DMS53 treated with DMSO at 0.1 percent for 48 hours (cell line): ENCODE results near the gene FCGR3A.
"Not testable (repeated sequence)": the region's sequence is repeated elsewhere in the genome, so short reads cannot be mapped to it uniquely, and the experiment has no call there.

ENCODE experiments used
- DNase-seq: peaks from one replicate; lab custom pipeline; 2025; ENCODE audit not compliant: unreplicated experiment; lab: John Stamatoyannopoulos, UW

The FCGR3A gene

DNA sequence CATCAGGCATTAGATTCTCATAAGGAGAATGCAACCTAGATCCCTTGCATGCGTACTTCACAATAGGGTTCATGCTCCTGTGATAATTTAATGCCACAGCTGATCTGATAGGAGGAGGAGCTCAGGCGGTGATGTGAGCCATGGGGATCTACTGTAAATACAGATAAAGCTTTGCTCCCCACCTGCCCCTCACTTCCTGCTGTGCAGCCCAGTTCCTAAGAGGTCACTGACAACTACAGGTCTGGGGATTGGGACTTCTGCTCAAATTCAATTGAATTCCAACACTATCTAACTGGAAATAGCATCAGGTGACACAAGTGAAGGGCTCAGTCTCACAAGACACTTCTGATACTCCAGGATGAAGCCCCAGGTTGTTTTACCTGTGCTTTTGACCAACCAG is 7.4 kb upstream of the FCGR3A start:
- not testable (repeated sequence) for DNase-seq

DNA sequence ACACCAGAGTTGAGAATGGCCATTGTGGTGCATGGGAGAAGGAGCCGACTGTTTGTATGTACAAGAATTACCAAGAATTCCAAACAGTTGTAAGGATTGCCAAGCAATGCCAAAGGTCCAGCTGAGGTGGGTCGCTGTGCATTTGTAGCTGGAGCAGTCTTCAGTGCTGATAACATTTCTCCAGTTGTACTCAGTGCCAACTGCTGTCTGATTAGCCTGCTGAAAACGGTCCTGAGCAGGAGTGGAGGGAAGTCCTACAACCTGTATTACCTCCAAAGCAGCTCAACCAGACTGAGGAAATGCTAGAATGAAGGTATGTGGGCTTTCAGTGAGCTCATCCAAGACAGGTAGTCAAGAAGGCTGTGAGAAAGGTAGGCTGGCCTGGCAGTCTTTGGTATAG is 6.5 kb upstream of the FCGR3A start:
- not testable (repeated sequence) for DNase-seq

DNA sequence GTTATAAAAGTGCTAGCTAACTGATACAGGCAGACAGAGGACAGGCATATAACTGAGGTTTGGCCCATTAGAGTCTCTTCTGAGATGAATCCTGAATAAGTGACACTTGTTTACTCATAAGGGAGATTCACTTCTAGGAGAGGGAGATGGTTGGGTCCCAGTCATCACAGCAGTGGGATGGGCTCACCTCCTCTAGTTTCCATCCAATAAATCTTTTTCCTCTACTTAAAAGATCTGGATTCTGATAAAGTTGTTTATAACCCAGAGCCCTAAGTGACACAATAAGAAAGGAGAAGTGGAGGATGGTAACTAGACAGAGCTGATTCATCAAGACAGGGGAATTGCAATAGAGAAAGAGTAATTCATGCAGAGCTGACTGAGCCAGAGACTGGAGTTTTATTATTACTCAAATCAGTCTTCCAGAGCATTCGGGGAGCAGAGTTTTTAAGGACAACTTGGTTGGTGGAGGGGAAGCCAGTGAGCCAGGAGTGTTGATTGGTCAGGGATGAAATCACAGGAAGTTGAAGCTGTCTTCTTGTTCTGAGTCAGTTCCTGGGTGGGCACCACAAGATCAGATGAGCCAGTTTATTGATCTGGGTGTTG is 5.3 kb upstream of the FCGR3A start:
- DNase-seq: not testable (repeated sequence)

DNA sequence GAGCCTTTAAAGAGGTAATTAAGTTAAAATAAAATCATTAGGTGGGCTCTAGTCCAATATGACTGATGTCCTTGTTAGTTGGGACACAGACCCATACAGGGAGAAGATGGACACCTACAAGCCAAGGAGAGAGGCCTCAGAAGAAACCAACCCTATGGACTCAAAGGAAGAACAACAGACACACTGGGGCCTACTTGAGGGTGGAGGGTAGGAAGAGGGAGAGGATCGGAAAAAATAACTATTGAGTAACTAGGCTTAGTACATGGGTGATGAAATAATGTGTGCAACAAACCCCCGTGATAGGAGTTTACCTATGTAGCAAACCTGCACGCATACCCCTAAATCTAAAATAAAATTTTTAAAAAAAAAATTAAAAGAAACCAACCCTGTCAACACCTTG is 4.7 kb upstream of the FCGR3A start:
- not testable (repeated sequence) for DNase-seq

DNA sequence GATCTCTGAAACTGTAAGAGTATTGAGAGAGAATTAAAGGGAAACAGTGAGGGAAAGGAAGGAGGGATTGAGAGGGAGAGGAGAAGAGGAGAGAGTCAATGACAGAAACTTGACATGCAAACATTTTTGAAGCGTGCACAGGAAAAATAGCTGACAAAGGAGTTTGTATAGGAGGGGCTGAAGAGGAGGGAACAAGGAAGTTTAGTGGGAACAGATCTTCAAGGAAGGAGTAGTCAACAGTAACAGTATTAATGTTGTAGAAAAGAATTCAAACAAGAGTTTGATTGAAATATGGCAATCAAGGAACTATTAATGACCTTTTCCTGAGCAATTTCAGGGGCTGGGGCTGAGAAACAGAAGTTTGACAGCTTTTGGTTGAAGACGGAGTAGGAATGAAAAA is 4.0 kb upstream of the FCGR3A start:
- DNase-seq: not testable (repeated sequence)

DNA sequence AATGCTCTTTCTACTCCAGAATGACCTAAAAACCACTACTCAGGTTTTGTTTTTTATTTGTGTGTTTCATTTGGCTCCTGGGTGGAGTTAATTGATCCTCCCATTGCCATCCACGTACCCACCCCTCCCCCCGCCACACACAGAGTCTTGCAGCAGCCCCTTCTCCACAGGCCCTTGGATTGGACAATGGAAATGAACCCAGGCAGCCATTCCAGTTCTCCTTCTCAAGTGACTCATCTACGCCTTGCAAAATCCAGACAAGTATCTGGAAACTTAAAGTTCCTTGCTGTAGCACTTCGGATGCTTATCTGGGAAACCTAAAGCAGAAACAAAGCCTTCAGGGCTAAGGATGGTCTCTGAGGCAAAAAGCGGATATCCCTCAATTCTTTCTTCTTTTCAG is 1.3 kb upstream of the FCGR3A start:
- not testable (repeated sequence) for DNase-seq

DNA sequence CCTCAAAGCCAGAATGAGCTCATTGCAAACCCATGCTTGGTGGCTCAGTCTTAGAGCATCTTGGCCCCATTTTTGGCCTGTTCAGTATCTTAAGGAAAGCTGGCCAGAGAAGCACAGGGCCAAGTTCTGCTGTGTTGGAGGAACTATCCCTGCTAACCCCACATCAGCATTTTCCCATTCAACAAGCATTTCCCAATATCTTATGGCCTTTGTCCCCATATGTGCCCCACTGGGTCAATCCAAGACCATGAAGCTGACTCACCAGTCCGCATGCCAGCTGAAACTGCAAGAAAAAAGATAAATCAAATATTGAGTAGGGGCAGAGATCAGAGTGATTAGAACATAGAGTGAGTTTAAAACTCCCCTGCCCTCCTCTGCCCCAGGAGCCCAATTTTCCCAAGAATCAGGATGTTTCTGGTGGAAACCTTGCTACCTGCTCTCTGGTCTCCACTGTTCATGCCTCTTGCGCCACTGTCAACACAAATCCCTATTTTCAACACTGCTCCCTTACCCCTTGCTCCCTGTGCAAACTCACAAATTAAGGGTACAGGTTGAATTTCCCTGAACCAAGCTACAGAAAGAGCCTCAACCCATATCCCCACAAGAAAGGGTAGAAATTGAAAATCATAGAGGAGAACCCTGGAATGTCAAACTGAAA is 740 bp downstream of the FCGR3A start:
- DNase-seq: not testable (repeated sequence)

DNA sequence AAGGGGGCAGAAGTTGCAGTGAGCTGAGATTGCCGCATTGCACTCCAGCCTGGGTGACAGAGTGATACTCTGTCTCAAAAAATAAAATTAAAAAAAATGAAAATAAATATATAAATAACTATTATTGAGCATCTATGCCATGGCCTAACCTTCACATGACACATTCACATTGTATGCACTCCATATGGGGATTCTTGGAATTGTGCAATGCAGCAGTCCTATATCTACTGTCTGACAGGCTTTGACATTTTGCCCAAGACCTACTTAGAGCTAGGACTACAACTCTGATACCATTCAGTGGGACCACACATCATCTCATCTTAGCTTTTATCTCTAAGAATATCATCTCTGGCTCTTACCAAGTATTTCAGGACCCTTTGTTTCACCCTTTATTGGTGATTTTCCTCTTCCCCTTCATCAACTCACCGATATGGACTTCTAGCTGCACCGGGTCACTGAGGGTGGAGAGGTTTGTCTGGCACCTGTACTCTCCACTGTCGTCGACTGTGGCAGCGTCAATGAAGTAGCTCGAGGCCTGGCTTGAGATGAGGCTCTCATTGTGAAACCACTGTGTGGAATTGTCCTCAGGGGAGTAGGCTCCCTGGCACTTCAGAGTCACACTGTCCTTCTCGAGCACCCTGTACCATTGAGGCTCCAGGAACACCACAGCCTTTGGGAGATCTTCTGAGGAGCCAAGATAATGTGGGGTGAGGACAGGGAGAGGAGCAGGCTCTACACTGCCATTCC is 1.4 kb downstream of the FCGR3A start:
- not testable (repeated sequence) for DNase-seq

DNA sequence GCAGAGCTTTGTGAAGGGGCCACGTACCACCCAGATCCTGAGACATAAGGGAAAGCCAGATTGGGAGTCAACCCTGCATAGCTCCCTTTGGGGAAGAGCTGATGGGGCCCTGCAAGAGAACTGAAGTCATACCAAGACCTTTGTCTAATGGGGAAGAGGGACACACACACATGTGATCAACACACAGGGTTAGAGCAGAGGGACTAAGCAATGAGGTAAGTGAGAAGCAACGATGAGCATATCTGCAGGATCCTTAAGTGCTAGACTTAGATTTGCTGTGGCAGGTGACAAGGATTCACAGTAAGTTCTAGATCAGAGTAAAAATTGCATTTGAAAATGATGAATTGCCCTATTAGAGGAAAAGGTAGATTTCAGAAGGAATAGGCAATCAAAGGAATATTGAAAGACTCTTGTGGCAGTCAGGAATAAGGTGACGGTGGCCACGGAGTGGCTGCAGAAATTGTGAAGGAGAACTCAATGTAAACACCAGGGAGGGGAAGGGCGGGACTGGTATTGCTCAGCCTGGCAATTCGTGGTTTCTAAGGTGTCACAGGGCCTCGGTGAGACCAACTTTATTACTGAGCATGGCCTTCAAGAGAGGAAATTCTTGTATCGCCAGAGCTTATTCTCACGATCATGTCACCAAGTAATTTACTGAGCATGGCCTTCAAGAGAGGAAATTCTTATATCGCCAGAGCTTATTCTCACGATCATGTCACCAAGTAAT is 4.5 kb downstream of the FCGR3A start:
- DNase-seq: not testable (repeated sequence)

DNA sequence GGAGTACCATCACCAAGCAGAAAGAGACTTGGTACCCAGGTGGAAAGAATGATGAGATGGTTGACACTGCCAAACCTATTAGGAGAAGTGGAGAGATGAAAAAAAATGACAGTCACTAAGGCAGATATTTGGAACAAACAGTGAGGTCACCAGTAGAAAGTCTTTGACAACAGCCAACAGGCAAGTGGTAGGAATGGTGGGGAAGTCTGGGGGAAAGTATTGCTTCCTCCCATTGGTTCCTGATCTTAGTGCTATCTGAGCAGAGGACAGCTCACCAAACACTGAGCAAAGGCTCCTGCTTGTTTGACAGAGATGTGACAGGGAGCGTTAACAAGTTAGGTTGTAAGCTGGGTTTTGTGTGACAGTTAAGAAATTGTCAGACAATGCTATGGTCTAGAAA is 6.5 kb downstream of the FCGR3A start:
- not testable (repeated sequence) for DNase-seq

DNA sequence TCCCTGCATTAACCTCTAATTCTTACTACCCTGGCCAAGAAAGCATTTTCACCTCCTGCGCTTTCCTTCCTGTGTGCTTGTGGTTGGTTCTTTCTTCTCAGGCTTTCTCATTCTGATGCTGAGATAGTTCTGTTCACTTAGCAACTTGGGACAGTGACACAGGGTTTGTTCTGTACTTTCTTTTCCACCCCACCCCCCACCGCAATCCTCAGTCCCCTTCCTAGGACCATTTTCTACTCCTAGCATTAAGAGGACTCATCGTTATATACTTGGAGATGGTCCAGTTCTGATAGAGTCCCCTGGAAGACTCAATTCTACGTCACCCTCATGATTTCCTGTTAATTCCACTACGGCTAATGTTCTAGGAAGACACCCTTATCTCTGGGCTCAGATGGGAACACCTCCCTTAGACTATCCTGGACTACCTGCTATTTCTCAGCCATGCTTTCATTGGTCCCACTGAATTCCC is 7.5 kb downstream of the FCGR3A start:
- not testable (repeated sequence) for DNase-seq

DNA sequence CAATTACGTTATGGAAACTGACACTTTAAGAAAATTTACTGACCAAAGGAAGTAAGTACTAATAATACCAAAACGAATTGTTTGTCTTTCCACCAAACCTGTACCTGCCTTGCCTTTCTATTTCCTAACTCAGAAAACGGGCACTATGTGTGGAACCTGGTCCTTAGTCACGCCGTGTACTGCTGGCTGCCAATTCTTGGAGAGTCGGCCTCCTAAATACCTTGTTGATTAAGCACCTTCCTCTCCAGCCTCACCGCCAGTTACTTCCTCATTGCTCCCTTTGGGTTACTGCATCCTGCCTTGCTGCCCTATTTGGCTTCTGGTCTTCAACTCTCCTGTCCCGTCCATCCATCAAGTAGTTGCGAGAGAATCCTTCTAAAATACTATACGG is 9.1 kb downstream of the FCGR3A start:
- DNase-seq: not testable (repeated sequence)

DNA sequence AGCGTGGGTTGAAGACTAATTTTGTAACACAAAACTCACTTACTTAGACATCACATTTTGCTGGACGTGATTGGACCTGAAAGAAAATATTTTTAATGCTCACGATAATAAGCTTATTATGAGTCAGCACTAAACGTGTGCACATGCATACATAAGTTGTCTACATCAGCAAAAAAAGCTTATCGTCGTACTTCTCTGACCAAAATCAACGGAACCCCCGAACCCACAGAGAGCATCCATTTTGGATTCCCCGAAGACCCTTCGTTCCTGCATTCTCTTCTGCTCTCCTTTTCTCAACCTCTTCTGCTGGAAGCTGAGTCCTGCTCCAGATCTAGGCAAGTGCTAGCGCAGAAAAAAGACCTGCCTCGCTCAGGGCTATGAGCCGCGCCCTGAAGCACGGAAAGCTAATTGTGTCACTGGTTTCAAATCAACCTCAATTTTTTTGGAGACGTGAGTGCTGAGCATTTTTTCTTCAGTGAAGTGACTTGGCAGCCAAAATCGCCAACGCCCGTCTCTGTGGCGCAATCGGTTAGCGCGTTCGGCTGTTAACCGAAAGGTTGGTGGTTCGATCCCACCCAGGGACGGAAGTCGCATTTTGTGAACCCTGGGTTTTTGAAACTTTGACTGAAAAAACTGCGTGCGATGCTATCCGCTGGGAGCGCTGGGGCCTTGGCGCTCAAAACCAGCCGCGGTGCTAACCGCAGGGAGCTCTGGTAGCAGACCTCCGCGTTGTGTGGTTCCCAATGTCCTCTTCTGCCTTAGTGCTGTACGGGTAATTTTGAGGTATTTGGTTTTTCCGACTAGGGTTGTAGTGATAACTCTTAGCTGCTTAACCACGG is 9.7 kb downstream of the FCGR3A start:
- peak; percentile 60 for DNase-seq

DNA sequence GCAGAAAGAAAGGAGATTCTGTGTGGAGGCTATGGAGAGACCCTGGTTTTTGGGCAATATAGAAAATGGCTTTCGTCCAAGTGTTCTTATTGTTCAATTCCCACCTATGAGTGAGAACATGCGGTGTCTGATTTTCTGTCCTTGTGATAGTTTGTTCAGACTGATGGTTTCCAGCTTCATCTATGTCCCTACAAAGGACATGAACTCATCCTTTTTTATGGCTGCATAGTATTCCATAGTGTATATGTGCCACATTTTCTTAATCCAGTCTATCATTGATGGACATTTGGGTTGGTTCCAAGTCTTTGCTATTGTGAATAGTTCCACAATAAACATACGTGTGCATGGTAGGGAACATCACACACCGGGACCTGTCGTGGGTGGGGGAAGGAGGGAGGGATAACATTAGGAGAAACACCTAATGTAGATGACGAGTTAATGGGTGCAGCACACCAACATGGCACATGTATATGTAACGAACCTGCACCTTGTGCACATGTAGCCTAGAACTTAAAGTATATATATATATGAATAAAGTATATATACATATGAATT is 10.6 kb downstream of the FCGR3A start:
- DNase-seq: not testable (repeated sequence)

DNA sequence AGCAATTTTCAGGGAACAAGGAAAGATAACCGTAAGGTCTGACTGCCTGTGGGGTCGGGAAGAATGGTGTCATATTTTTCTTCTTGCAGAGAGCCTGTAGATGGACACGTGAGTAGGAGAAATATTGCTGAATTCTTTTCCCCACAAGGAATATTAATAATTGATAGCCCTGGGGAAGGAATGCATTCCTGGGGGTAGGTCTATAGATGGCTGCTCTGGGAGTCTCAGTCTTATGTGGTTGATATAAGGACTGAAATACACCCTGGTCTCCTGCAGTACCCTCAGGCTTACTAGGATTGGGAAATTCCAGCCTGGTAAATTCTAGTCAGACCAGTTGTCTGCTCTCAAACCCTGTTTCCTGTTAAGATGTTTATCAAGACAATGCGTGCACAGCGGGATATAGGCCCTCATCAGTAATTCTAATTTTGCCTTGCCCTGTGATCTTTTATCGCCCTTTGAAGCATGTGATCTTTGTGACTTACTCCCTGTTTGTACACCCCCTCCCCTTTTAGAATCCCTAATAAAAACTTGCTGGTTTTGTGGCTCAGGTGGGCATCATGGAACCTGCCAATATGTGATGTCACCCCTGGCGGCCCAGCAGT is 12.4 kb downstream of the FCGR3A start:
- not testable (repeated sequence) for DNase-seq

DNA sequence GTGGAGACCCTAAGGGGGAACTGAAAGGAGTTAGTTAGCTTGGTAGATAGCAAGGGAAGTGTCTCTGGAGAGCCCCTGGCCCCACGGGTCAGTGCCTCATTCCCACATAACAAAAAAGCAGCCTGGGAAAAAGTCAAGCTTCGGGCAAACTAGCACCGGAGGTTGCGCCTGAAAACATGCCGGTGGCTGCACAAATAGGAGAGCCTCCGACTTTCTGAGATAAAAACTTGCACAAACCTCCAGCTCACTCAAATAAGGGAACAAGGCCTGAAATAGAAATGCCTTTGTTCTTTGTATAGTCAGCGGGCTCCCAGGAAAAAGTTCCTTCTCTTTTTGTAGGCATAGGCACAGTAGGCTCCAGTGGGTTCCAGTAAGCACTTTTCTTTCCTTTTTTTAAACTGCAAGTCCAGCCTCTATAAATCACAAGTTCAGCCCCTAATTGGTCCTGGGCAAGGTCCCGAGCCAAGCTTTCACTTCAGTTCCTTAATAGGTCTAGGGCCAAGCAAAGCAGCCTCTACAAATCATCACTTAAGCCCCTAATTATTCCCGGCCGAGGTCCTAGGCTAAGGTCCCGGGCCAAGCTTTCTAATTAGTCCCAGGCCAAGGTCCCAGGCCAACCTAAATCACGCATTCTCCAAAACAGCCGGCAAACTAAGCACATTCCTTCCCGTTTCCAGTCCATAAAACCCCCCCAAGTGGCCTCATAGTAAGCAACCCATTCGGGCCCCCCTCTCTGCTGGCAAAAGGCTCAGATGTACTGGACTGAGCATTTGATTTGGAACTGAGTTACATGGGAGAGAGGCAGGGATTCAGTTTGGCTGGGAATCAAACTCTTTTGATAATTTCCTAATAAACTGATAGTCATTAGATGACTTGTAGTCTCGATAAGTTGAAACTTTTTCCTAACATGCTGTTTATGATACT is 16.7 kb downstream of the FCGR3A start:
- DNase-seq: not testable (repeated sequence)

DNA sequence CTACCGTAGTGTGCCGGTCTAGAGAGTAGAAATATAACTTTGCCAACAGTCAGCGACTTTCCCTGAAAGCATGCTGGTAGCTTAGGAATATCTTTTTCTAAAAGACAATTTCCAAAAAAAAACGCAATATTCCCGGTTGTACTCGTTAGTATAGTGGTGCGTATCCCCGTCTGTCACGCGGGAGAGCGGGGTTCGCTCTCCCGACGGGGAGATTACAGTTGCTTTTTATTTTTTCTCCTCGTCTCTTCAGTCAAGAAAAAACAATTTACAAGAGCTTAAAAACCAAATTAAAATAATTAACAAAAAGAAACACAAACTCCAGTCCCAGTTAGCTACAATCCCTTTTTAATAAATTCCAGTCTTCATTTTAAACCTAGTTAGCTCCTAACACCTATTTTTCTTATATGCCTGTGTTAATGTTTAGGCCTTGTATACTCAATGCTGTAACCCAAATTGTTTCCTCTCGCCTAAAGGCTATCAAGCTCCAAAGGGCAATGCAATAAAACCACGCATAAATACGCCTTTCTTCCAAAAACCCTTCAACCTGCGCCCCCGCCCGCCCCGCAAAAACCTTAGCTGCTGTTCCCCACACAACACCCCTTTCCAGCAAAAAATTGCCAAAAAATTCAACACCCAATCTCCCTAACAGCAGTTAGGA is 17.5 kb downstream of the FCGR3A start:
- no peak for DNase-seq
